H1 (cell line): ENCODE results near the gene TPRKB. TPM values are rescaled to one million over a fixed set of nuclear protein-coding genes. Genes with fewer than 3 reads are reported as not detected.

Experiments
- CTCF ChIA-PET: fragments of 300-600 bp; sonication (Branson Sonifier 250); formaldehyde crosslinking; loops from one replicate; lab custom pipeline; 2021; ENCODE audit not compliant: partially characterized antibody; lab: Charles Lee
- POLR2A ChIA-PET: fragments of 300-600 bp; sonication (Branson Sonifier 250); formaldehyde crosslinking; loops from one replicate; lab custom pipeline; 2021; ENCODE audit warnings: inconsistent platforms; ENCODE audit not compliant: partially characterized antibody; lab: Charles Lee
- DNase-seq, 2 experiments: peaks; one replicate each; pipeline versions ENCODE4 v3.0.0 to v3.0.0-alpha.2; 2010 to 2022; ENCODE audit warnings: low spot score in 2 of 2, low read depth in 1 of 2, mixed read lengths in 1 of 2
- FAIRE-seq: peaks from 2 replicates; lab custom pipeline; 2011; peaks lifted over from hg19 to GRCh38; lab: Jason Lieb, UNC
- H2AFZ ChIP-seq: 2 replicates; pipeline ENCODE4 v1.8.1; 2012; ENCODE audit warnings: low read length, inconsistent platforms
- H2AK5ac ChIP-seq: 2 replicates; pipeline ENCODE4 v1.6.1; 2013; ENCODE audit warnings: low read depth, low read length
- H2BK120ac ChIP-seq: replicated peaks from 2 replicates; pipeline ENCODE3; 2013; ENCODE audit warnings: low read depth, low read length, inconsistent platforms
- H2BK12ac ChIP-seq: 2 replicates; pipeline ENCODE4 v1.6.1; 2013; ENCODE audit warnings: low read depth, low read length
- H2BK15ac ChIP-seq: 2 replicates; pipeline ENCODE4 v1.6.1; 2013; ENCODE audit warnings: low read length
- H2BK20ac ChIP-seq: 2 replicates; pipeline ENCODE4 v1.6.1; 2013; ENCODE audit warnings: low read length
- H2BK5ac ChIP-seq: 2 replicates; pipeline ENCODE4 v1.6.1; 2013; ENCODE audit warnings: low read depth, low read length
- H3K14ac ChIP-seq: 2 replicates; pipeline ENCODE4 v1.6.1; 2013; ENCODE audit warnings: inconsistent platforms; ENCODE audit not compliant: insufficient read length
- H3K18ac ChIP-seq: 2 replicates; pipeline ENCODE4 v1.6.1; 2013; ENCODE audit warnings: low read length; ENCODE audit errors: extremely low read depth
- H3K23ac ChIP-seq: 2 replicates; pipeline ENCODE4 v1.6.1; 2013; ENCODE audit warnings: inconsistent platforms; ENCODE audit not compliant: insufficient read length
- H3K23me2 ChIP-seq: 2 replicates; pipeline ENCODE4 v1.6.1; 2013; ENCODE audit warnings: low read depth, low read length
- H3K27ac ChIP-seq: 2 replicates; pipeline ENCODE4 v1.6.1; 2011; ENCODE audit warnings: low read depth, low read length, inconsistent platforms
- H3K27me3 ChIP-seq, 4 experiments: replicated peaks in 1 of 4; 1 replicate in 1 of 4; 2 replicates in 3 of 4; pipeline versions ENCODE4 v1.6.1 to v1.8.1; 2011 to 2013; ENCODE audit warnings: low read length in 3 of 4, mild to moderate bottlenecking in 3 of 4, inconsistent platforms in 2 of 4, mixed read lengths in 2 of 4, moderate library complexity in 1 of 4; ENCODE audit not compliant: control insufficient read depth in 3 of 4, insufficient read depth in 3 of 4; ENCODE audit errors: extremely low read depth in 1 of 4
- H3K36me3 ChIP-seq, 4 experiments: 2 replicates each; pipeline versions ENCODE4 v1.6.1 to v1.8.1; 2011 to 2013; ENCODE audit warnings: mild to moderate bottlenecking in 4 of 4, low read length in 3 of 4, moderate library complexity in 2 of 4, control low read depth in 1 of 4, inconsistent platforms in 1 of 4; ENCODE audit not compliant: insufficient read depth in 4 of 4, control insufficient read depth in 2 of 4
- H3K4ac ChIP-seq: replicated peaks from 2 replicates; pipeline ENCODE3; 2013; ENCODE audit warnings: low read length, low read depth, mixed read lengths, inconsistent platforms; ENCODE audit not compliant: insufficient read length
- H3K4me1 ChIP-seq, 4 experiments: replicated peaks in 1 of 4; 1 replicate in 1 of 4; 2 replicates in 3 of 4; pipeline versions ENCODE4 v1.6.1 to v1.8.1; 2011 to 2013; ENCODE audit warnings: low read length in 3 of 4, inconsistent platforms in 2 of 4, mixed read lengths in 1 of 4; ENCODE audit not compliant: insufficient read depth in 4 of 4, control insufficient read depth in 3 of 4
- H3K4me2 ChIP-seq, 2 experiments: 2 replicates each; pipeline versions ENCODE4 v1.6.1 to v1.8.1; 2011 to 2013; ENCODE audit warnings: low read depth in 2 of 2, low read length in 2 of 2, control low read depth in 1 of 2, inconsistent platforms in 1 of 2, mild to moderate bottlenecking in 1 of 2; ENCODE audit not compliant: insufficient read depth in 1 of 2
- H3K4me3 ChIP-seq, 4 experiments: fragments of 200-600, 300-600 bp in 1 of 4; sonication (generic), shearing (Covaris generic), sonication (Bioruptor Twin) in 1 of 4; 2 replicates each; pipeline versions ENCODE4 v1.5.1 to v1.8.1; 2011 to 2016; ENCODE audit warnings: low read length in 4 of 4, low read depth in 3 of 4, control low read depth in 2 of 4, inconsistent platforms in 2 of 4, mild to moderate bottlenecking in 2 of 4, mixed read lengths in 1 of 4, moderate library complexity in 1 of 4; ENCODE audit not compliant: insufficient read depth in 2 of 4; ENCODE audit errors: extremely low read depth in 1 of 4
- H3K56ac ChIP-seq: replicated peaks from 2 replicates; pipeline ENCODE3; 2013; ENCODE audit warnings: low read depth, mild to moderate bottlenecking, mixed read lengths, low read length, inconsistent platforms; ENCODE audit not compliant: insufficient read length
- H3K79me1 ChIP-seq: 2 replicates; pipeline ENCODE4 v1.6.1; 2013; ENCODE audit warnings: low read depth, low read length, control low read depth
- H3K79me2 ChIP-seq, 2 experiments: 2 replicates each; pipeline versions ENCODE4 v1.6.1 to v1.8.1; 2012 to 2013; ENCODE audit warnings: low read length in 2 of 2, mild to moderate bottlenecking in 2 of 2, inconsistent platforms in 1 of 2; ENCODE audit not compliant: insufficient read depth in 2 of 2, control insufficient read depth in 1 of 2
- H3K9ac ChIP-seq, 4 experiments: replicated peaks in 1 of 4; 1 replicate in 1 of 4; 2 replicates in 3 of 4; pipeline versions ENCODE4 v1.6.1 to v1.8.1; 2011 to 2013; ENCODE audit warnings: low read depth in 3 of 4, low read length in 3 of 4, control low read depth in 2 of 4, mild to moderate bottlenecking in 2 of 4, moderate library complexity in 2 of 4, inconsistent platforms in 1 of 4; ENCODE audit errors: extremely low read depth in 1 of 4
- H3K9me3 ChIP-seq, 2 experiments: 2 replicates each; pipeline versions ENCODE4 v1.6.1 to v1.8.1; 2012 to 2013; ENCODE audit warnings: mild to moderate bottlenecking in 2 of 2, moderate library complexity in 2 of 2, control low read depth in 1 of 2, inconsistent platforms in 1 of 2, low read depth in 1 of 2, low read length in 1 of 2, mixed read lengths in 1 of 2; ENCODE audit not compliant: insufficient read depth in 2 of 2
- H4K20me1 ChIP-seq, 2 experiments: replicated peaks in 1 of 2; 2 replicates each; pipeline versions ENCODE3 to v1.8.1; 2011 to 2013; ENCODE audit warnings: inconsistent platforms in 2 of 2, low read length in 2 of 2, mild to moderate bottlenecking in 1 of 2; ENCODE audit not compliant: insufficient read depth in 2 of 2, control insufficient read depth in 1 of 2
- H4K5ac ChIP-seq: 2 replicates; pipeline ENCODE4 v1.6.1; 2013; ENCODE audit warnings: low read length, low read depth, mixed read lengths, inconsistent platforms; ENCODE audit not compliant: insufficient read length
- H4K8ac ChIP-seq: 2 replicates; pipeline ENCODE4 v1.8.0; 2013; ENCODE audit warnings: mild to moderate bottlenecking, moderate library complexity, low read length, inconsistent platforms; ENCODE audit not compliant: insufficient read depth; ENCODE audit errors: extremely low read depth
- H4K91ac ChIP-seq: replicated peaks from 2 replicates; pipeline ENCODE3; 2013; ENCODE audit warnings: low read length, mixed read lengths, inconsistent platforms; ENCODE audit not compliant: insufficient read length
- EGR1 ChIP-seq: IDR thresholded peaks from 2 replicates; pipeline ENCODE4 v1.6.1; 2011; ENCODE audit warnings: low read depth, low read length, borderline replicate concordance
- MAX ChIP-seq: IDR thresholded peaks from 2 replicates; pipeline ENCODE4 v1.6.1; 2012; ENCODE audit warnings: inconsistent platforms
- NANOG ChIP-seq: IDR thresholded peaks from 2 replicates; pipeline ENCODE4 v1.6.1; 2011; ENCODE audit warnings: low read length, low read depth, mild to moderate bottlenecking, inconsistent platforms; ENCODE audit not compliant: insufficient read depth, poor library complexity, severe bottlenecking
- RAD21 ChIP-seq, 2 experiments: IDR thresholded peaks in 1 of 2; conservative IDR thresholded peaks in 1 of 2; 2 replicates each; pipeline ENCODE4 v1.6.1; 2011; ENCODE audit warnings: low read depth in 2 of 2, low read length in 2 of 2, improper control_type of control experiment in 1 of 2, inconsistent platforms in 1 of 2, mild to moderate bottlenecking in 1 of 2, moderate library complexity in 1 of 2
- RNF2 ChIP-seq: fragments of 200-900, 300-1000 bp; sonication (generic); IDR thresholded peaks from 2 replicates; pipeline ENCODE4 v1.7.1; 2016; ENCODE audit warnings: borderline replicate concordance, low read depth, mild to moderate bottlenecking, antibody characterized with exemption, low read length; ENCODE audit not compliant: poor library complexity, severe bottlenecking; ENCODE audit errors: missing control alignments
- RXRA ChIP-seq: IDR thresholded peaks from 2 replicates; pipeline ENCODE4 v1.6.1; 2011; ENCODE audit warnings: low read depth, mild to moderate bottlenecking, low read length, moderate library complexity; ENCODE audit not compliant: insufficient read depth
- SIRT6 ChIP-seq: IDR thresholded peaks from one replicate; pipeline ENCODE4 v1.7.1; 2012; ENCODE audit warnings: low read length, inconsistent platforms
- SP1 ChIP-seq: IDR thresholded peaks from 2 replicates; pipeline ENCODE4 v1.6.1; 2011; ENCODE audit warnings: low read depth, low read length
- SRF ChIP-seq: IDR thresholded peaks from 2 replicates; pipeline ENCODE4 v1.6.1; 2011; ENCODE audit warnings: mild to moderate bottlenecking, low read depth, low read length, moderate library complexity
- TAF7 ChIP-seq: optimal IDR thresholded peaks from 2 replicates; pipeline ENCODE3; 2011; ENCODE audit warnings: low read depth, mild to moderate bottlenecking, inconsistent platforms, low read length, moderate library complexity, borderline replicate concordance
- WGBS, 2 experiments: shearing (Covaris generic) in 1 of 2; methylation state at CpG; one replicate each; pipeline versions ENCODE4 v1.1.6 to v1.1.7; 2013 to 2015; ENCODE audit warnings: low lambda C conversion rate in 2 of 2, mixed read lengths in 2 of 2, inconsistent platforms in 1 of 2, low coverage in 1 of 2, missing lambda C conversion rate in 1 of 2; ENCODE audit not compliant: insufficient replicate concordance in 2 of 2, insufficient coverage in 1 of 2, insufficient read length in 1 of 2; ENCODE audit errors: extremely low coverage in 1 of 2, missing lambda C conversion rate in 1 of 2; 5-methylcytosine and 5-hydroxymethylcytosine counted together
- polyA plus RNA-seq, 7 experiments: library from polyadenylated mRNA; depleted of rRNA in 3 of 7; stranded (reverse) in 5 of 7; unstranded in 2 of 7; fragments of >200 nt in 5 of 7; fragments of 200-250 nt in 2 of 7; gene quantifications; 1 replicate in 5 of 7; 2 replicates in 1 of 7; 4 replicates in 1 of 7; pipeline versions ENCODE4 v1.2.1 to v1.2.3, GENCODE V29; 2011 to 2013; ENCODE audit warnings: missing spikeins in 2 of 7, mixed read lengths in 2 of 7
- total RNA-seq: library from RNA; stranded (reverse); fragmentation: NEBNext Ultra II Directional; extraction: Animal tissue kit (Norgen Biotek cat#: 25700); gene quantifications from 2 replicates; pipeline ENCODE4 v1.2.1, GENCODE V29; 2021

The TPRKB gene
- total and polyA plus RNA-seq, 2 of the 8 experiments (the other 6 are each of a cell fraction or from before 2014, with no cell fraction given): 40.3 to 41.6 TPM

GRCh38 chr2:73707058-73707457 is 30.1 kb downstream of the TPRKB start:
- FAIRE-seq (no peak), DNase-seq (no peak)
- no peak overlapping the region for H3K27ac ChIP-seq
- H3K4me2 ChIP-seq: no peak overlapping the region
- CTCF ChIA-PET: interaction anchor here (1.0 to 1.7 kb wide), 4 partner anchors 15 to 117 kb away, joined by 3 to 6 read pairs (median 3); no protein-coding TSS in a partner anchor
- no peaks in the 10 kb centered on the region for H3K4me1 ChIP-seq
- POLR2A ChIA-PET: no interaction called here
- no peak overlapping the region for H3K4ac ChIP-seq
- H3K36me3 ChIP-seq: no peaks in the 10 kb centered on the region
- no peak overlapping the region for H3K4me3 ChIP-seq
- no peak overlapping the region for H2BK12ac ChIP-seq
- no peak overlapping the region for H2BK120ac ChIP-seq
- no peaks in the 10 kb centered on the region for H4K20me1 ChIP-seq
- H3K79me2 ChIP-seq: no peaks in the 10 kb centered on the region
- no peaks in the 10 kb centered on the region; a peak in 1 of 7 replicates for H3K27me3 ChIP-seq
- no peaks in the 10 kb centered on the region for H3K79me1 ChIP-seq
- no peak overlapping the region for H4K5ac ChIP-seq
- H2BK5ac ChIP-seq: no peak overlapping the region
- H2BK20ac ChIP-seq: no peak overlapping the region
- H4K91ac ChIP-seq: no peak overlapping the region
- no peaks in the 10 kb centered on the region; a peak in 1 of 4 replicates for H3K9me3 ChIP-seq
- no peak overlapping the region for H3K14ac ChIP-seq
- no peak overlapping the region for H3K9ac ChIP-seq
- H2BK15ac ChIP-seq: no peak overlapping the region
- H2AFZ ChIP-seq: no peak overlapping the region
- no peak overlapping the region for H3K18ac ChIP-seq
- no peak overlapping the region for H3K56ac ChIP-seq
- no peak overlapping the region for H3K23ac ChIP-seq
- no peak overlapping the region for H2AK5ac ChIP-seq
- H4K8ac ChIP-seq: no peak overlapping the region
- WGBS, 2 experiments: 87% methylated on average over 5 of the region's 5 CpGs; no CpG with 5 or more reads in 1 of the 2 experiments
- no peaks in the 10 kb centered on the region for H3K23me2 ChIP-seq
- TF ChIP-seq RAD21 (IDR thresholded peaks at IDR 0.05 in 1 of 2, conservative IDR thresholded peaks at IDR 0.05 in 1 of 2; ENCODE audit: low read depth in 2 of 2, low read length in 2 of 2) (no peak), RXRA (no peak), SP1 (no peak), RNF2 (no peak), SRF (no peak), TAF7 (no peak), EGR1 (no peak), MAX (no peak), SIRT6 (no peak), NANOG (no peak)
